H1 (cell line): ENCODE measurements around the gene UPK1B.

Experiments used
- ATF3 ChIP-seq: IDR thresholded peaks from 2 replicates; pipeline ENCODE4 v1.6.1; 2011; ENCODE audit warnings: low read depth, mild to moderate bottlenecking, low read length; ENCODE audit not compliant: insufficient read depth
- BRCA1 ChIP-seq: IDR thresholded peaks from 2 replicates; pipeline ENCODE4 v1.6.1; 2012; ENCODE audit warnings: low read depth, low read length, improper control_type of control experiment
- CEBPB ChIP-seq: IDR thresholded peaks from 2 replicates; pipeline ENCODE4 v1.6.1; 2012; ENCODE audit warnings: low read depth, low read length
- CREB1 ChIP-seq: IDR thresholded peaks from 2 replicates; pipeline ENCODE4 v1.6.1; 2012; ENCODE audit warnings: inconsistent platforms
- CTCF ChIP-seq, 3 experiments: IDR thresholded peaks; 1 replicate in 2 of 3; 2 replicates in 1 of 3; pipeline versions ENCODE4 v1.5.1 to v1.6.1; 2011; ENCODE audit warnings: low read length in 3 of 3, mild to moderate bottlenecking in 3 of 3, inconsistent platforms in 2 of 3, low read depth in 1 of 3, moderate library complexity in 1 of 3; ENCODE audit not compliant: insufficient read depth in 1 of 3; ENCODE audit errors: control extremely low read depth in 1 of 3
- EZH2 ChIP-seq: fragments of 200-600 bp; sonication (generic); IDR thresholded peaks from 2 replicates; pipeline ENCODE4 v1.7.1; 2012; ENCODE audit warnings: low read depth, mild to moderate bottlenecking, moderate library complexity, low read length, inconsistent platforms; ENCODE audit not compliant: severe bottlenecking
- HDAC6 ChIP-seq: IDR thresholded peaks from one replicate; pipeline ENCODE4 v1.7.1; 2012; ENCODE audit warnings: low read depth, mild to moderate bottlenecking, inconsistent platforms, low read length, moderate library complexity
- JUN ChIP-seq: IDR thresholded peaks from 2 replicates; pipeline ENCODE4 v1.6.1; 2011; ENCODE audit warnings: low read depth, mild to moderate bottlenecking, improper control_type of control experiment, low read length
- MAFK ChIP-seq: IDR thresholded peaks from 2 replicates; pipeline ENCODE4 v1.6.1; 2012; ENCODE audit warnings: low read depth, mild to moderate bottlenecking, improper control_type of control experiment, low read length
- POLR2AphosphoS5 ChIP-seq: IDR thresholded peaks from 2 replicates; pipeline ENCODE4 v1.6.1; 2011; ENCODE audit warnings: low read depth, low read length
- RAD21 ChIP-seq, 2 experiments: IDR thresholded peaks in 1 of 2; conservative IDR thresholded peaks in 1 of 2; 2 replicates each; pipeline ENCODE4 v1.6.1; 2011; ENCODE audit warnings: low read depth in 2 of 2, low read length in 2 of 2, improper control_type of control experiment in 1 of 2, inconsistent platforms in 1 of 2, mild to moderate bottlenecking in 1 of 2, moderate library complexity in 1 of 2
- SIN3A ChIP-seq, 2 experiments: IDR thresholded peaks in 1 of 2; conservative IDR thresholded peaks in 1 of 2; 2 replicates each; pipeline ENCODE4 v1.6.1; 2011 to 2012; ENCODE audit warnings: low read length in 2 of 2, improper control_type of control experiment in 1 of 2, low read depth in 1 of 2, mild to moderate bottlenecking in 1 of 2
- SIRT6 ChIP-seq: IDR thresholded peaks from one replicate; pipeline ENCODE4 v1.7.1; 2012; ENCODE audit warnings: low read length, inconsistent platforms
- TAF1 ChIP-seq: IDR thresholded peaks from 2 replicates; pipeline ENCODE4 v1.6.1; 2011; ENCODE audit warnings: mild to moderate bottlenecking, low read depth, low read length

GRCh38 chr3:119170821-119171220, 2.6 kb upstream of the UPK1B start:
- TF ChIP-seq SIRT6 (no peak), CTCF (IDR thresholded peaks at IDR 0.05; ENCODE audit: control extremely low read depth in 1 of 3, insufficient read depth in 1 of 3, low read depth in 1 of 3, low read length in 3 of 3) (no peak), EZH2 (no peak), CEBPB (no peak), BRCA1 (no peak), JUN (no peak), POLR2AphosphoS5 (no peak), TAF1 (no peak), SIN3A (conservative IDR thresholded peaks at IDR 0.05 in 1 of 2, IDR thresholded peaks at IDR 0.05 in 1 of 2; ENCODE audit: low read depth in 1 of 2, low read length in 2 of 2) (no peak), CREB1 (no peak), ATF3 (no peak), RAD21 (IDR thresholded peaks at IDR 0.05 in 1 of 2, conservative IDR thresholded peaks at IDR 0.05 in 1 of 2; ENCODE audit: low read depth in 2 of 2, low read length in 2 of 2) (no peak), HDAC6 (no peak), MAFK (no peak)
